GM12873 (cell line): ENCODE results near the gene HBA1.
A peak's percentile ranks its signal among the peaks of the same experiment; 100 is the strongest.

Source experiments
- CTCF ChIP-seq: IDR thresholded peaks from 2 replicates; pipeline ENCODE4 v1.5.1; 2012; ENCODE audit warnings: low read depth, mild to moderate bottlenecking, moderate library complexity, low read length, control low read depth; ENCODE audit not compliant: insufficient read depth; ENCODE audit errors: missing control alignments

The HBA1 gene

DNA sequence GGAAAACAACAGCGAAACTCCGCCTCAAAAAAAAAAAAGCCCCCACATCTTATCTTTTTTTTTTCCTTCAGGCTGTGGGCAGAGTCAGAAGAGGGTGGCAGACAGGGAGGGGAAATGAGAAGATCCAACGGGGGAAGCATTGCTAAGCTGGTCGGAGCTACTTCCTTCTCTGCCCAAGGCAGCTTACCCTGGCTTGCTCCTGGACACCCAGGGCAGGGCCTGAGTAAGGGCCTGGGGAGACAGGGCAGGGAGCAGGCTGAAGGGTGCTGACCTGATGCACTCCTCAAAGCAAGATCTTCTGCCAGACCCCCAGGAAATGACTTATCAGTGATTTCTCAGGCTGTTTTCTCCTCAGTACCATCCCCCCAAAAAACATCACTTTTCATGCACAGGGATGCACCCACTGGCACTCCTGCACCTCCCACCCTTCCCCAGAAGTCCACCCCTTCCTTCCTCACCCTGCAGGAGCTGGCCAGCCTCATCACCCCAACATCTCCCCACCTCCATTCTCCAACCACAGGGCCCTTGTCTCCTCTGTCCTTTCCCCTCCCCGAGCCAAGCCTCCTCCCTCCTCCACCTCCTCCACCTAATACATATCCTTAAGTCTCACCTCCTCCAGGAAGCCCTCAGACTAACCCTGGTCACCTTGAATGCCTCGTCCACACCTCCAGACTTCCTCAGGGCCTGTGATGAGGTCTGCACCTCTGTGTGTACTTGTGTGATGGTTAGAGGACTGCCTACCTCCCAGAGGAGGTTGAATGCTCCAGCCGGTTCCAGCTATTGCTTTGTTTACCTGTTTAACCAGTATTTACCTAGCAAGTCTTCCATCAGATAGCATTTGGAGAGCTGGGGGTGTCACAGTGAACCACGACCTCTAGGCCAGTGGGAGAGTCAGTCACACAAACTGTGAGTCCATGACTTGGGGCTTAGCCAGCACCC, 1.2 kb upstream of the HBA1 start:
- TF ChIP-seq CTCF: no peak

DNA sequence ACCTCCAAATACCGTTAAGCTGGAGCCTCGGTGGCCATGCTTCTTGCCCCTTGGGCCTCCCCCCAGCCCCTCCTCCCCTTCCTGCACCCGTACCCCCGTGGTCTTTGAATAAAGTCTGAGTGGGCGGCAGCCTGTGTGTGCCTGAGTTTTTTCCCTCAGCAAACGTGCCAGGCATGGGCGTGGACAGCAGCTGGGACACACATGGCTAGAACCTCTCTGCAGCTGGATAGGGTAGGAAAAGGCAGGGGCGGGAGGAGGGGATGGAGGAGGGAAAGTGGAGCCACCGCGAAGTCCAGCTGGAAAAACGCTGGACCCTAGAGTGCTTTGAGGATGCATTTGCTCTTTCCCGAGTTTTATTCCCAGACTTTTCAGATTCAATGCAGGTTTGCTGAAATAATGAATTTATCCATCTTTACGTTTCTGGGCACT, 928 bp downstream of the HBA1 start:
- no peak for TF ChIP-seq CTCF

DNA sequence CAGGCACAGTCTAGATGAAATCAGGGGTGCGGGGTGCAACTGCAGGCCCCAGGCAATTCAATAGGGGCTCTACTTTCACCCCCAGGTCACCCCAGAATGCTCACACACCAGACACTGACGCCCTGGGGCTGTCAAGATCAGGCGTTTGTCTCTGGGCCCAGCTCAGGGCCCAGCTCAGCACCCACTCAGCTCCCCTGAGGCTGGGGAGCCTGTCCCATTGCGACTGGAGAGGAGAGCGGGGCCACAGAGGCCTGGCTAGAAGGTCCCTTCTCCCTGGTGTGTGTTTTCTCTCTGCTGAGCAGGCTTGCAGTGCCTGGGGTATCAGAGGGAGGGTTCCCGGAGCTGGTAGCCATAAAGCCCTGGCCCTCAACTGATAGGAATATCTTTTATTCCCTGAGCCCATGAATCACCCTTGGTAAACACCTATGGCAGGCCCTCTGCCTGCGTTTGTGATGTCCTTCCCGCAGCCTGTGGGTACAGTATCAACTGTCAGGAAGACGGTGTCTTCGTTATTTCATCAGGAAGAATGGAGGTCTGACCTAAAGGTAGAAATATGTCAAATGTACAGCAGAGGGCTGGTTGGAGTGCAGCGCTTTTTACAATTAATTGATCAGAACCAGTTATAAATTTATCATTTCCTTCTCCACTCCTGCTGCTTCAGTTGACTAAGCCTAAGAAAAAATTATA, 1.6 kb downstream of the HBA1 start:
- TF ChIP-seq CTCF: no peak

DNA sequence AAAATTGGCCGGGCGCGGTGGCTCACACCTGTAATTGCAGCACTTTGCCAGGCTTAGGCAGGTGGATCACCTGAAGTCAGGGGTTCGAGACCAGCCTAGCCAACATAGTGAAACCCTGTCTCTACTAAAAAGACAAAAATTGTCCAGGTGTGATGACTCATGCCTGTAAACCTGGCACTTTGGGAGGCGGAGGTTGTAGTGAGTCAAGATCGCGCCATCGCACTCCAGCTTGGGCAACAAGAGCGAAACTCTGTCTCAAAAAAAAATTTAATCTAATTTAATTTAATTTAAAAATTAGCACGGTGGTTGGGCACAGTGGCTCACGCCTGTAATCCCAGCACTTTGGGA, 2.2 kb downstream of the HBA1 start:
- no peak for TF ChIP-seq CTCF

- no peak for TF ChIP-seq CTCF
Measured at GRCh38 chr16:179211-180092, 3.0 kb downstream of the HBA1 start.

DNA sequence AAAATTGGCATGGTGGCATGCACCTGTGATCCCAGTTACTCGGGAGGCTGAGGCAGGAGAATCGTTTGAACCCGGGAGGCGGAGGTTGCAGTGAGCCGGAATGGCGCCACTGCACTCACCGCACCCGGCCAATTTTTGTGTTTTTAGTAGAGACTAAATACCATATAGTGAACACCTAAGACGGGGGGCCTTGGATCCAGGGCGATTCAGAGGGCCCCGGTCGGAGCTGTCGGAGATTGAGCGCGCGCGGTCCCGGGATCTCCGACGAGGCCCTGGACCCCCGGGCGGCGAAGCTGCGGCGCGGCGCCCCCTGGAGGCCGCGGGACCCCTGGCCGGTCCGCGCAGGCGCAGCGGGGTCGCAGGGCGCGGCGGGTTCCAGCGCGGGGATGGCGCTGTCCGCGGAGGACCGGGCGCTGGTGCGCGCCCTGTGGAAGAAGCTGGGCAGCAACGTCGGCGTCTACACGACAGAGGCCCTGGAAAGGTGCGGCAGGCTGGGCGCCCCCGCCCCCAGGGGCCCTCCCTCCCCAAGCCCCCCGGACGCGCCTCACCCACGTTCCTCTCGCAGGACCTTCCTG, 3.7 kb downstream of the HBA1 start, which contains the start of gene HBQ1:
HBQ1 (plus strand) TSS at position 359 of the 575 bp plus-strand sequence; CDS start at position 387, 28 bp downstream.
- peak; percentile 23 for TF ChIP-seq CTCF
